ENCODE results near the gene WRNIP1.

Gene WRNIP1

GRCh38 chr6:2810092-2810671, 45.0 kb downstream of the WRNIP1 start:
- DNase-seq: no peak

- DNase-seq: no peak
Observed at GRCh38 chr6:2812695-2813094, 47.5 kb downstream of the WRNIP1 start.

GRCh38 chr6:2816158-2816557, 51.0 kb downstream of the WRNIP1 start:
- DNase-seq: no peak

- no peak for DNase-seq
Observed at GRCh38 chr6:2817903-2818443, 52.8 kb downstream of the WRNIP1 start.

DNA sequence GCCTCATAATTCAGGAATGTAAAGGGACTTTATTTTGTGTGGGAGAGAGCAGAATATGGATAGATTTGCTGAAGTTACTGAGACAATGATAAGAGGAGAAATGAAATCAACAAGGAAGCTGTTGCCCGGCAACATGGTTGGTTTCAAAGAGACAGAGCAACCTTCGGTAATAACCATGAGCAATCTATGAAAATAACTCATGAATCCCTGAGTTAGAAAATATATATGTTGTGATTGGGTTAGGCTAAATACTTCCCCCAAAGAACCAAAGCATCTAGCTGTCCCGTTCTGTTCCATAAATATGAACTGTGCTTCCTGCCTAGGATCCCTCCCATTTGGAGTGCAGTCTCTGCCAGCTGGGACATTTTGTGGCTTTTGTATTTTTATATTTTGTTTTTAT, 53.4 kb downstream of the WRNIP1 start:
- DNase-seq: no peak

- no peak for DNase-seq
Observed at GRCh38 chr6:2819115-2819514, 53.9 kb downstream of the WRNIP1 start.

DNA sequence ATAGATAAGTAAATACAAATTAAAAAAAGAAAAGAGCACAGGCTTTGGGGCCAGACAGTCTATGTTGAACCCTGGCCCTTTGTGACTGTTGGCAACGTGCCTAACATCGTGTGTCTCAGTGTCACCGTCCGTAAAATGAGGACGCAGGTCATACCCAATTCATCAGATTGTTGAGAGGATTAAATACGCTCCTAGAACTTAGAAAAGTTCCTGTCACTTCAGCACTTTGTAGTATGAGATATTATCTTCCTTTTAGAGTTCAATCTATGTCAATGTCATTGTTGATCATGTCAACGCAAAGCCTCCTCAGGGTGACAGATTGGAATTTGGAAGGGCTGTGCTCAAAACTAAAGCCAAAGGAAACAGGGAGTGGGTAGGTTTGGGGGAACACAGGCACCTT, 54.8 kb downstream of the WRNIP1 start:
- no peak for DNase-seq

- DNase-seq: no peak
Observed at GRCh38 chr6:2820415-2820814, 55.2 kb downstream of the WRNIP1 start.

- no peak for DNase-seq
Observed at GRCh38 chr6:2821554-2821953, 56.4 kb downstream of the WRNIP1 start.

DNA sequence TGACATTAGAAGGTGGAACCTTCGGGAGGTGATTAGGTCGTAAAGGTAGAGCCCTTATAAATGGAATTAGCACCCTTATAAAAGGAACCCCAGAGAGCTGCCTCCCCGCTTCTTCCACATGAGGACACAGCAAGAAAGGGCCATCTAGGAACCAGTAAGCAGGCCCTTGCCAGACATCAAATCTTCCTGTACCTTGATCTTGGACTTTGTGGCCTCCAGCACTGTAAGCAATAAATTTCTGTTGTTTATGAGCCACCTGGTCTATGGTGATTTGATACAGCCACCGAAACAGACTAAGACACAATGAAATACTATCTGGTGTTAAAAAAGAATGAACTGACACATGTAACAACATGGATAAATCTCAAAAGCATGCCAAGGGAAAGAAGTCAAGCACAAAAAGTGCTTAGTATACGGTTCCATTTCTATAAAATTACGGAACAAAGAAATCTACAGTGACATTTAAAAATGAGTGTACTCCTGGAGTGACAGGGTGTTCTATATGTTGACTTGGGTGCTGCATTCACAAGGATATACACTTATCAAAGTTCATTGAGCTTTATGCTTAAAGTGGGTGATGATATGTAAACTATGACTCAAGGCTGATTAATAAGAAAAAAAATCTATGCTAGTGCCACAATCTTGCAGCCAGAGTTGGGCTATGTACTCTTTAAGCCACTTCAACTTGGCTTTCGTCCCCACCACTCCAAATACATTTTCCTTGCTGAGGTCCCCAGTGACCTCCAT, 58.1 kb downstream of the WRNIP1 start:
- no peak for DNase-seq

GRCh38 chr6:2826131-2826530, 60.9 kb downstream of the WRNIP1 start:
- no peak for DNase-seq

DNA sequence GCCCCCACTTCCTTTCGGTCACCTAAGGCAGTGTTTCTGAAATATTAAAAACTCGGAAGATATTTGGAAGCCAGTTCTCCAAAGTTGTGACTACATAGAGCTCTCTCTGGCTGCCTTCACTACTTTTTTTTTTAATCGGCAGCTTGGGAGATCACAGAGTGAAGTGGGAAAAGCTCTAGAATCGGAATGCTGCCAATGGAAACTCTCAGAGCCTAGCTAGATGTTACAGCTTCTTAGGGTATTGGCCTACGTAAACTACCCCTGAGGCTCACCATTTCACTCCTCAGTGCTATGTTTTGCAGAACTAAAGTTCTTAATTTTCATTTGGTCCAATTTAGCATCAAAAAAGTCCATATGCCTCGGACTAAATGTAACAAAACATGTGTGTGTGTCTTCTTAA, 61.9 kb downstream of the WRNIP1 start:
- no peak for DNase-seq

DNA sequence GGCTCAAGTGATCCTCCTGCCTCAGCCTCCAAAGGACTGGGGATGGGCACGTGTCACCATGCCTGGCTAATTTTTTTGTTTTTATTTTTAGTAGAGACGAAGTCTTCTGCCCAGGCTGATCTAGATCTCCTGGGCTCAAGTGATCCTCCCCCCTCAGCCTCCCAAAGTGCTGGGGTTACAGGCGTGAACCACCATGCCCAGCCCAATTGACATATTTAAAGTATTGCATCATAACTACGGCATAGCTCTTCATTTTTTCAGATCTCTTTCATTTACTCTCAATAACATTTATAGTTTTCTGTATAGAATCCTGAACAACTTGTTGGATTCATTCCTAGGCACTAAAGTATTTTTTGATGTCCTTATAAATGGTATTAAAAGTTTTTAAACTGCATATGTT, 63.4 kb downstream of the WRNIP1 start:
- no peak for DNase-seq

DNA sequence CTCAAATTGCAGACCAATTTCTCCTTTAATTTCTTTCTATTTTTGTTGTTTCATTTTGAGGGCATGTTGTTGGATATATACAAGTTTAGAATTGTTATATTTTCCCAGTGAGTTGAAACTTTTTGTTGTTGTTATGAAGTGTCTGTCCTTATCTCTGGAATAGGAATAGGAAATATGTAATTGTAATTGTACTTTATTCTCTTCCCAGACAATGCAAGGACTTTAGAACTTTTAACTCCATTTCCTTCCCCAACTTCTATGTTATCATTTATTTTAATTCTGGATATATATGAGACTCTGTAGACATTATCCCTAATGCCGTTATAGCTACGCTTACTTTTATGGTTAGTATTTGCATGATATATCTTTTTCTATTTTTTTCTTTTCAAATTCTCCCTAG, 64.1 kb downstream of the WRNIP1 start:
- DNase-seq: no peak

- DNase-seq: no peak
Observed at GRCh38 chr6:2830183-2830582, 65.0 kb downstream of the WRNIP1 start.

DNA sequence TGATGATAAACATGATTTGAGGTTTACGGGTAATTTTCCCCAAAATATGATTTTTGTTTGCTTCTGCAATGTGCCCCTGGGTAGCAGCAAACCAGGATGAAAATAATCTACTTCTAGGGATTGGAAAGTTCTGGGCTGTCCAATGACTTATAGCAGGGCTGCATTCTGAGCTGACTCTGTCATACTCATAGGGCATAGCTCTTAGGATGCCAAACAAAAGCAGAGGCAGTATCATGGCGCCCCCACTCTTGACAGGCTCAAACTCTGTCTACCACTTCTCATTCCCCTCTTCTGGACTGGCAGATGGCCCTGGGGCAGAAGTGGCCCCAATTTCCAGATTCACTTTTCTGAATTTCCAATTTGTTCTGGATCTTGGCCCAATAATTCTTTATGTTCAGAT, 66.2 kb downstream of the WRNIP1 start:
- no peak for DNase-seq

- DNase-seq: no peak
Observed at GRCh38 chr6:2834262-2834661, 69.1 kb downstream of the WRNIP1 start.
